Vagina (tissue), 2 donors: Measurements from ENCODE around the gene ACVRL1.

Experiments
- CTCF ChIP-seq, 3 experiments: fragments of 450-650 bp in 2 of 3; fragments of 200-600 bp in 1 of 3; sonication (generic) in 1 of 3; IDR thresholded peaks; one replicate each; pipeline ENCODE4 v1.5.1; 2017 to 2019; ENCODE audit warnings: antibody characterized with exemption in 3 of 3, mild to moderate bottlenecking in 2 of 3, moderate library complexity in 2 of 3
- POLR2A ChIP-seq, 2 donors: fragments of 450-650 bp; IDR thresholded peaks; one replicate each; pipeline ENCODE4 v1.6.1; 2017; ENCODE audit warnings: antibody characterized with exemption in 2 of 2, mild to moderate bottlenecking in 2 of 2, moderate library complexity in 2 of 2

DNA sequence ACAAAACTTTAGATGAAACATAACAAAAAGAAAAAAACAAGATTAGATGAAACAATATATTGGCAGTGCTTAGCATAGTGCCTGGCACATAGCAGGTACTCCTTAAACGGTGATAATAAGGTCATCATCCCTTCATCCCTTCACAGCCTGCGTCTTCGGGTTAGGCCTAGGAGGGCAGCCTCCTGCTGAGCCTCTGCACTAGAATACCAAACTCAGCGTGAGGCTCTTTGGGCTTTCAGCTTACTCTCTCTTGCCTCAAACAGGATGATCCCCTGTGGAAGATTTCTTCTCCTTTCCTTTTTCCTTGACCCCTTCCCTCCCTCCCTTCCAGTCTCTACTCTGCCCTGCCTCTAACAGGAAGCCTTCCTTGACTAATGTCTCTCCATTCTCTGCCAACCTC is 44.4 kb upstream of the ACVRL1 start:
- TF ChIP-seq CTCF (IDR thresholded peaks at IDR 0.05) (no peak), POLR2A (IDR thresholded peaks at IDR 0.05) (no peak)
